GM15510 (cell line): ENCODE data around the gene CSF3.

Source experiments
- POLR2A ChIP-seq: IDR thresholded peaks from 3 replicates; pipeline ENCODE4 v1.6.1; 2011; ENCODE audit warnings: borderline replicate concordance; ENCODE audit not compliant: insufficient read length; ENCODE audit errors: extremely low read depth

Gene CSF3

GRCh38 chr17:40032322-40033320, 17.4 kb downstream of the CSF3 start:
- no peak for TF ChIP-seq POLR2A

- no peak for TF ChIP-seq POLR2A
These were observed 18.1 kb downstream of the CSF3 start for GRCh38 chr17:40033339-40033738.

- no peak for TF ChIP-seq POLR2A
These were observed 19.4 kb downstream of the CSF3 start for GRCh38 chr17:40034426-40035161.

GRCh38 chr17:40035162-40035559, 19.9 kb downstream of the CSF3 start:
- no peak for TF ChIP-seq POLR2A

- TF ChIP-seq POLR2A: no peak
These were observed 23.8 kb downstream of the CSF3 start for GRCh38 chr17:40038882-40039513.

GRCh38 chr17:40041196-40041595, 26.0 kb downstream of the CSF3 start:
- TF ChIP-seq POLR2A: no peak

GRCh38 chr17:40056379-40057015, 41.3 kb downstream of the CSF3 start:
- TF ChIP-seq POLR2A: no peak

GRCh38 chr17:40058186-40058784, 43.0 kb downstream of the CSF3 start:
- no peak for TF ChIP-seq POLR2A

- TF ChIP-seq POLR2A: no peak
These were observed 43.6 kb downstream of the CSF3 start for GRCh38 chr17:40058865-40059264.

GRCh38 chr17:40059729-40060475, 44.7 kb downstream of the CSF3 start:
- no peak for TF ChIP-seq POLR2A

GRCh38 chr17:40060887-40061608, 45.8 kb downstream of the CSF3 start:
- TF ChIP-seq POLR2A: no peak

- TF ChIP-seq POLR2A: no peak
These were observed 46.4 kb downstream of the CSF3 start for GRCh38 chr17:40061609-40062038.
